HG03457 (cell line): Measurements from ENCODE around the gene CYP2W1.
"Not testable (repeated sequence)": the region's sequence is repeated elsewhere in the genome, so short reads cannot be mapped to it uniquely, and the experiment has no call there.

Experiments
- ATAC-seq: cut with Tn5 transposase; IDR thresholded peaks from one replicate; pipeline ENCODE4 v1.9.1; 2021; ENCODE audit warnings: moderate number of reproducible peaks; ENCODE audit not compliant: unreplicated experiment

The CYP2W1 gene

GRCh38 chr7:1027242-1028043 is 44.5 kb downstream of the CYP2W1 start:
- no peak for ATAC-seq

DNA sequence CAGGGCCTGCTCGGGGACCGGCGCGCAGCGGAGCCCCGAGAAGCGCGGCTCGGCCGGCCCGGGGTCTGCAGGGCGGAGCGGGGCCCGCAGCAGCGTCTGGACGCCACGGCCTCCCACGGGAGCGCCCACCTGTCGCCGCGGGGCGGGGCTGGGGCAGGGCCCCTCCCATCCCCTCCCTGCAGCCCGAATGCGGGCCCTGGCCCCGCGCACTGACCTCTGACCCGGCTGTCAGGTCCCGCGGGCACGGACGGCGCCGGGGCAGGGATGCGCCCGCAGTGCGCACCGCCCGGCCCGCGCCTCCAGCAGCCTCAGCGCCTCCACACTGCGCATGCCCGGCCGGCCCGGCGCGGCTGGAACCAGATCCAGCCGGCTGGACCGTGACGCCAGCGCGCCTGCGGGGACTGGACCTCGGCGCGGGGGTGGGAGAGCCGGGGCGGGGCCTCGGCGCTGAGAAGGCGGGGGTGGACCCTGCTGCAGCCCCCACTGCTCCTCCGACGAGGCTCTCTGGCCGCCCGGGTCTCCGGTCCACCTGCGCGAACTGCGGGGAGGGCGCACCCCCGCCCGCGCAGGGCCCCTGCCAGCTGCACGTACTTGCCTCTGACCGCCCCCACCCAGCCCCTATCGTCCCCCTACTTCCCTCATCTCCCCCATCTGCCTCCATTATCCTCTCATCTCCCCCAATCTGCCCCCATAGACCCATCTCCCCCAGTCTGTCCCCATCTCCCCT is 45.2 kb downstream of the CYP2W1 start:
- peak; percentile 51 for ATAC-seq

DNA sequence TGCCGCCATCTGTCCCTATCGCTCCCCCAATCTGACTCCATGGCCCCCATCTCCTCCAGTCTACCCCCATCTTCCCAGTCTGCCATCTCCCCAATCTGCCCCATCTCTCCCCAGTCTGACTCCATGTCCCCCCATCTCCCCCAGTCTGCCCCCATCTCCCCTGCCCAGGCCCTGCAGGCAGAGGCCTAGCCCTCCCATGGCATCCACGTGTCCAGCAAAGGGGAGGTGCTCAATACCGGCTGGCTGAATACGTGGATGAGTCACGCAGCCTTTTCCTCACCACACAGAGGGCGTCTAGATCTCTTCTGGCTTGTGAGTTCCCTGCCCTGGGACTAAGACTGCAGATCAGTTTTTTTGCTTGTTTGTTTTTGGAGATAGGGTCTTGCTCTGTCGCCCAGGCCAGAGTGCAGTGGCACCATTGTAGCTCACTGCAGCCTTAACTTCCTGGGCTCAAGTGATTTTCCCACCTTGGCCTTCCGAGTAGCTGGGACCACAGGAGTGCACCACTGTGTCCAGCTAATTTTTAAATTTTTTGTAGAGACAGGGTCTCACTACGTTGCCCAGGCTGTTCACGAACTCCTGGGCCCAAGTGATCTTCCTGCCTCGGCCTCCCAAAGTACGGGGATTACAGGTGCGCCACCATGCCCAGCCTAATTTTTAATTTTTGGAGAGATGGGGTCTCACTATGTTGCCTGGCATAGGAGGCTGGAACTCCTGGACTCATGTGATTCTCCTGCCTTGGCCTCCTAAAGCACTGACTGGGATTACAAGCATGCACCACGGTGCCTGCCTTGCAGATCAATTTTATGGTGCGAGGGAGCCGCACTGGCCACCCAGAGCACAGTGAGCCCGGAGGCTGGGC is 46.0 kb downstream of the CYP2W1 start:
- ATAC-seq = no peak

DNA sequence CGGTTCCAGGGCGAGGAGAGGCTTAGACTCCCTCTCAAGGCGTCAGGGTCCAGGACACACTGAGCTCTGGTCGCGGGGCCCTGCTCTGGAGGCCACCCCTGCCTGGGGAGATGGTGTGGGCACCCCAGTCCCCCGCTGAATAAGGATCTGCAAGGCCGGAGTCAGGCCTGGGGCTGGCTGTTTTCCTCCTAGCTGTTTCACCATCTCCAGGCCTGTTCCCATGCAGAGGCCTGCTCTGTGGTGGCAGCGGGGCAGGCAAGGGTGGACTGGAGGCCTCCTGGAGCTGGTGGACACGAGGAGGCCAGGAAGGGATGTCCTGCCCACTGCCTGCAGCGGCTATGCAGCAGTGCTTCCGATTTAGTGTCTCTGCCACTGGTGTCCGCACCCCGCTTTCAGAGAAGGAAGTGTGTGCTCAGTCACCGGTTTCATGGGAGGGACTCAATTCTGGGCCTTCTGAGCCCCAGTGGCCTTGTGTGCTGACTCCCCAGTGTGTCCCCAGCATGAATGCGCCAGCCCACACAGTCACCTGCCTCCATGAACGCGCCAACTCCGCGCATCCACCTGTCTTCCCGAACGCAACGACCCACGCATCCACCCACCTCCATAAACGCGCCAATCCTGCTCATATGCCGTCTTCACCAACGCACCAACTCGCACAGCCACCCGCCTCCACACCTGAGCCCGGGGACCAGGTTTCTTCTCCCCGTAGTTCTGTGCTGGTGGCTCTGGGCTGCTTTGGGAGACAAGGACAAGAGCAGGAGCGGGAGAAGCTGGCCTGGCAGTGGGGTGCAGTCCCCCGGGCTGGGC is 46.9 kb downstream of the CYP2W1 start:
- ATAC-seq = no peak

GRCh38 chr7:1030444-1031070 is 47.6 kb downstream of the CYP2W1 start:
- no peak for ATAC-seq

DNA sequence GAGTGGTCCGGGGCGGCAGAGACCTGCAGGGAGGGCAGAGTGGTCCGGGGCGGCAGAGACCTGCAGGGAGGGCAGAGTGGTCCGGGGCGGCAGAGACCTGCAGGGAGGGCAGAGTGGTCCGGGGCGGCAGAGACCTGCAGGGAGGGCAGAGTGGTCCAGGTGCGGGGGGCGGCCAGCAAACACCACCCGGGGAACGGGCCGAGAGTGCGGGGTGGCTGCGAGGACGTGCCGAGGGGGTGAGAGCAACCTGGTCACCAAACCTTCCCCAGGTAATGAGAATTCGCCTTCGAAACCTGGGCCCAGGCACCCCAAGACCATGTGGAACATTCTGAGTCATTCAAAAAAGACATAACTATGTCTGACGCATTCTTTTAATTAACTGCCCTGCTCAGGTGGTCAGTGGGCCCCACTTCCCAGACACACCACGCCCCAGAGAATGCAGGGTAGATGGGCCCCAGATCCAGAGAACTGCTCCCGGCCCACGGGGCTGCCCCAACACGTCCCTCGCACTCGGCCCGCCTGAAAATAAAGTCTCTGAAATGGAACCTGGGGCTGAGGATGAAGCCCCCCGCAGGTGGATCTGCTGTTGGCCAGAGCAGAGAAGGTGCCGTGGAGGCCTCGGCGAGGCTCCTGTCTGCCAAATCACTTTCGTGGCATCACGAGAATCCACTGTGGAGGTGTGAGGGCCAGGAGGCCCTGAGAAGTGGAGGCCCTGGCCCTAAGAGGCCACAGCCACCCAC is 48.9 kb downstream of the CYP2W1 start:
- no peak for ATAC-seq

- no peak for ATAC-seq
Observed at GRCh38 chr7:1032536-1033181, 49.7 kb downstream of the CYP2W1 start.

- ATAC-seq = no peak
Observed at GRCh38 chr7:1033546-1034145, 50.7 kb downstream of the CYP2W1 start.

DNA sequence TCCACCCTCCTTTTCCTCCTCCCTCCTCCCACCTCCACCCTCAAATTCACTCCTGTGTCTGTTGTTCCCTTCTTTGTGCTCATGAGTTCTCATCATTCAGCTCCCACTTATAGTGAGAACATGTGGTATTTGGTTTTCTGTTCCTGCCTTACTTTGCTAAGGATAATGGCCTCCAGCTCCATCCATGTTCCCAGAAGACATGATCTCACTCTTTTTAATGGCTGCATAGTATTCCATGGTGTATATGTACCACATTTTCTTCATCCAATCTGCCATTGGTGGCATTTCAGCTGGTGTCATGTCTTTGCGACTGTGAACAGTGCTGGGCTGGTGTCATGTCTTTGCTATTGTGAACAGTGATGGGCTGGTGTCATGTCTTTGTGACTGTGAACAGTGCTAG is 51.8 kb downstream of the CYP2W1 start:
- not testable (repeated sequence) for ATAC-seq

DNA sequence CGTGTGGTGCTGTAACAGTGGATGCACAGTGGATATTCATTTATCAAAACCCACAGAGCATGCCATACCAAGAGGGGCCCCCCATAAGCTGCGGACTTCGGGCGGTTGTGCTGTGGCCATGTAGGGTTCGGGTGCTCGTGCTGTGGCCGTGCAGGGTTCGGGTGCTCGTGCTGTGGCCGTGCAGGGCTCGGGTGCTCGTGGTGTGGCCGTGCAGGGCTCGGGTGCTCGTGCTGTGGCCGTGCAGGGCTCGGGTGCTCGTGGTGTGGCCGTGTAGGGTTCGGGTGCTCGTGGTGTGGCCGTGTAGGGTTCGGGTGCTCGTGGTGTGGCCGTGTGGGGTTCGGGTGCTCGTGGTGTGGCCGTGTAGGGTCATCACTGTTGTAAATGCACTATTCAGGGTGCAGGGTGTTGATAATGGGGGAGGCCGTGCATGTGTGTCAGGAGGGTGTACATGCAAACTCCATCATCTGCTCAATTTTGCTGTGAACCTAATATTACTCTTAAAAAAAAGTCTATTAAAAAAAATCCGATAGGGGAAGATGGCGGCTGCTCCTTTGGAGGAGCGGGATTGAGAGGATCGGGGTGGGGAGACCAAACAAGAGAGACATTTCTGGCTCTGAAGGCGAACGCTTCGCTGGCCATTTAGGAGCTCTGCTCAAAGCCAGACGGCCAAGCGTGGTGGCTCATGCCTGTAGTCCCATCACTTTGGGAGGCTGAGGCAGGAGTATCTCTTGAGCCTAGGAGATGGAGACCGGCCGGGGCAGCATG is 53.4 kb downstream of the CYP2W1 start:
- not testable (repeated sequence) for ATAC-seq
